Mesendoderm (in vitro differentiated cells): ENCODE data around the gene PPM1M.

Experiments
- DNase-seq: peaks from one replicate; pipeline ENCODE4 v3.0.0; 2013
- H2AK5ac ChIP-seq: 2 replicates; pipeline ENCODE4 v1.6.1; 2013; ENCODE audit warnings: low read length, inconsistent platforms
- H2BK120ac ChIP-seq: 2 replicates; pipeline ENCODE4 v1.6.1; 2013; ENCODE audit warnings: low read depth, mild to moderate bottlenecking, low read length, moderate library complexity, mixed read lengths
- H2BK15ac ChIP-seq: replicated peaks from 2 replicates; pipeline ENCODE4 v1.6.1; 2013; ENCODE audit warnings: low read depth, mild to moderate bottlenecking, moderate library complexity
- H2BK5ac ChIP-seq: 2 replicates; pipeline ENCODE4 v1.6.1; 2013; ENCODE audit warnings: low read length, inconsistent platforms
- H3K18ac ChIP-seq: 2 replicates; pipeline ENCODE4 v1.6.1; 2013; ENCODE audit warnings: mild to moderate bottlenecking, low read length, mixed read lengths
- H3K23ac ChIP-seq: one replicate; pipeline ENCODE4 v1.6.1; 2013; ENCODE audit warnings: low read length
- H3K27ac ChIP-seq: 2 replicates; pipeline ENCODE4 v1.5.1; 2013; ENCODE audit warnings: low read depth, mild to moderate bottlenecking, inconsistent platforms, low read length, moderate library complexity
- H3K27me3 ChIP-seq: 2 replicates; pipeline ENCODE4 v1.6.1; 2013; ENCODE audit warnings: low read length, control low read depth, mild to moderate bottlenecking, inconsistent platforms; ENCODE audit not compliant: insufficient read depth, poor library complexity
- H3K36me3 ChIP-seq: 2 replicates; pipeline ENCODE4 v1.6.1; 2013; ENCODE audit warnings: low read length, inconsistent platforms; ENCODE audit not compliant: control insufficient read depth, insufficient read depth
- H3K4ac ChIP-seq: one replicate; pipeline ENCODE4 v1.6.1; 2013; ENCODE audit warnings: low read depth, mild to moderate bottlenecking, low read length, moderate library complexity
- H3K4me1 ChIP-seq: 2 replicates; pipeline ENCODE4 v1.6.1; 2013; ENCODE audit warnings: low read depth, low read length, inconsistent platforms; ENCODE audit not compliant: control insufficient read depth
- H3K4me2 ChIP-seq: 2 replicates; pipeline ENCODE4 v1.6.1; 2013; ENCODE audit warnings: low read length
- H3K4me3 ChIP-seq: 2 replicates; pipeline ENCODE4 v1.5.1; 2013; ENCODE audit warnings: mild to moderate bottlenecking, low read length
- H3K56ac ChIP-seq: one replicate; pipeline ENCODE4 v1.6.1; 2013; ENCODE audit warnings: low read length
- H3K79me1 ChIP-seq: 2 replicates; pipeline ENCODE4 v1.6.1; 2013; ENCODE audit warnings: low read length, inconsistent platforms
- H3K79me2 ChIP-seq: 2 replicates; pipeline ENCODE4 v1.6.1; 2013; ENCODE audit warnings: mild to moderate bottlenecking, low read length; ENCODE audit not compliant: control insufficient read depth, insufficient read depth
- H3K9ac ChIP-seq: 2 replicates; pipeline ENCODE4 v1.6.1; 2013; ENCODE audit warnings: low read length, inconsistent platforms
- H4K5ac ChIP-seq: one replicate; pipeline ENCODE4 v1.6.1; 2013; ENCODE audit warnings: low read length
- H4K8ac ChIP-seq: one replicate; pipeline ENCODE4 v1.6.1; 2013; ENCODE audit warnings: low read depth, mild to moderate bottlenecking, control low read depth, low read length, moderate library complexity
- WGBS: extraction: QIAGEN DNeasy Blood & Tissue Kit; methylation state at CpG from one replicate; pipeline ENCODE4 v1.1.7; 2013; ENCODE audit warnings: low lambda C conversion rate, missing lambda C conversion rate; ENCODE audit not compliant: insufficient coverage; ENCODE audit errors: extremely low coverage; 5-methylcytosine and 5-hydroxymethylcytosine counted together

The PPM1M gene

GRCh38 chr3:52250122-52250521, 4.6 kb downstream of the PPM1M start:
- no peak overlapping the region for H3K9ac ChIP-seq
- no peak overlapping the region for H2AK5ac ChIP-seq
- no peaks in the 10 kb centered on the region for H3K27me3 ChIP-seq
- no peak overlapping the region for H3K4ac ChIP-seq
- H2BK120ac ChIP-seq = no peak overlapping the region
- H2BK15ac ChIP-seq = no peak overlapping the region
- H4K8ac ChIP-seq = no peak overlapping the region
- H3K4me1 ChIP-seq = peaks cover 2% of the 10 kb centered on the region
- DNase-seq = no peak
- H3K56ac ChIP-seq = no peak overlapping the region
- H3K4me2 ChIP-seq = no peak overlapping the region
- WGBS = no CpG with 5 or more reads among the region's 1 CpG
- H3K79me2 ChIP-seq = no peaks in the 10 kb centered on the region
- H3K79me1 ChIP-seq = no peaks in the 10 kb centered on the region
- H3K18ac ChIP-seq = no peak overlapping the region
- no peak overlapping the region for H4K5ac ChIP-seq
- no peak overlapping the region for H2BK5ac ChIP-seq
- no peak overlapping the region for H3K27ac ChIP-seq
- no peak overlapping the region for H3K23ac ChIP-seq
- no peak overlapping the region for H3K4me3 ChIP-seq
- peaks cover 6% of the 10 kb centered on the region for H3K36me3 ChIP-seq

DNA sequence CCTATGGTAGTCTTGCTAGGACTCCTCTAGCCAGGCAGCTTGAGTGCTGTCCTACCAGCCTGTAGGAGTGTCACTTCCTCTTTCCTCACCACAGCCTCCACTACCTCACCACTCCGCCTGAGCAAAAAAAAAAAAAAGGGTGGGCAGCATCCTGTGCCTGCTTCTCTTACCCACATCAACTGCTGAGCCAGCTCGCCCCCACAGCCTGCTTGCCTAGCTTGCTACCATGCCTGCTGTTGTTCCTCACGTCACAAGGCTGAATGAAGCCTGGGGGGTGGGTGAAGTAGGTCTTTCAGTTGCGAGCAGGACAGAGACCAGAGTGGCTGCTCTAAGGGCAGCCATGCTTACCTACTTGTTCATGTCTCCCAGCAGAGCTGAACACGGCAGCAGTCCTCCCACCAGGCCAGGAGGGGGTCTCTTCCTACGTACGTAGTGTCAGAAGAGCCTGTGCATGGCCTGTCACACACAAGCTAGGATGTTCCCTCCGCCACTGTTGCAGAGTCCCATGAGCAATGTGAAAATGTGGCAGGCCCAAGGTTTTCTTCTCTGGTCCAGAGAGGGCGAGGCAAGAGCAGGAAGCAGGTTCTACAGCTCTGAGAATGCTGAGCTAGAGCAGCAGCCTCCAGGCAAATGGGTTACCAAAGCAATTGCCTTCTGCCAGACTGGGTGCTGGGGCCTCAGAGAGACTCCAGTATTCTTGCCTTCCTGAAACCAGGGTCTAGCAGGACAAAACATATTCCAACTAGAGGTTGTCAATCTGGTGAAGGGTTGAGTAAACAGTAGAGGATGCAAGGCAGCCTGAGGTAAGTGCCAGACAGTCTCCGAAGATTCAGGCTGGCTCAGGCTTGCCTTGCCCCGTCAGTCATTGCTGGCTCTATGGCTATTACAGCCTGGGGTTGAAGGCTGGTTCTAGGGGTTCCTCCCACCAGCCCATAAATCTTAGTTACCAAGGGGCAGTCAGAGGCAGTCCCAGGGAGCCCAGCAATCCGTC, 8.1 kb downstream of the PPM1M start:
- Histone ChIP-seq H3K79me2 (no peaks in the 10 kb centered on the region), H4K5ac (no peak overlapping the region), H3K27me3 (no peaks in the 10 kb centered on the region), H3K4ac (no peak overlapping the region), H3K18ac (no peak overlapping the region), H3K9ac (no peak overlapping the region), H3K4me1 (no peaks in the 10 kb centered on the region), H2BK120ac (no peak overlapping the region), H3K79me1 (no peaks in the 10 kb centered on the region), H2BK5ac (no peak overlapping the region), H3K36me3 (peaks cover 15% of the 10 kb centered on the region), H3K23ac (no peak overlapping the region), H3K27ac (no peak overlapping the region), H3K56ac (no peak overlapping the region), H2AK5ac (no peak overlapping the region), H2BK15ac (no peak overlapping the region), H3K4me2 (no peak overlapping the region), H4K8ac (no peak overlapping the region), H3K4me3 (no peak overlapping the region)
- no CpG with 5 or more reads among the region's 12 CpGs for WGBS
- no peak for DNase-seq

- Histone ChIP-seq H2AK5ac (no peak overlapping the region), H2BK15ac (no peak overlapping the region), H3K4me1 (no peaks in the 10 kb centered on the region), H3K79me2 (no peaks in the 10 kb centered on the region), H3K4me3 (no peak overlapping the region), H4K8ac (no peak overlapping the region), H3K18ac (no peak overlapping the region), H3K79me1 (no peaks in the 10 kb centered on the region), H3K4ac (no peak overlapping the region), H3K4me2 (no peak overlapping the region), H3K36me3 (peaks cover 22% of the 10 kb centered on the region), H3K9ac (no peak overlapping the region), H3K23ac (no peak overlapping the region), H3K27me3 (no peaks in the 10 kb centered on the region), H4K5ac (no peak overlapping the region), H2BK5ac (no peak overlapping the region), H3K56ac (no peak overlapping the region), H2BK120ac (no peak overlapping the region), H3K27ac (no peak overlapping the region)
- no CpG with 5 or more reads among the region's 9 CpGs for whole genome bisulfite sequencing
- no peak for DNase-seq
Observed at GRCh38 chr3:52254608-52255007, 9.0 kb downstream of the PPM1M start.

- no peak overlapping the region for H3K9ac ChIP-seq
- no peak overlapping the region for H3K4me3 ChIP-seq
- no peak overlapping the region for H3K27ac ChIP-seq
- H3K27me3 ChIP-seq = no peaks in the 10 kb centered on the region
- no peak overlapping the region for H2BK5ac ChIP-seq
- H3K4me2 ChIP-seq = no peak overlapping the region
- H3K18ac ChIP-seq = no peak overlapping the region
- H3K23ac ChIP-seq = no peak overlapping the region
- no peak overlapping the region for H4K8ac ChIP-seq
- WGBS = no CpG with 5 or more reads among the region's 3 CpGs
- no peak for DNase-seq
- no peaks in the 10 kb centered on the region for H3K79me2 ChIP-seq
- no peak overlapping the region for H3K56ac ChIP-seq
- no peak overlapping the region for H2BK120ac ChIP-seq
- H3K79me1 ChIP-seq = no peaks in the 10 kb centered on the region
- H2AK5ac ChIP-seq = no peak overlapping the region
- H4K5ac ChIP-seq = no peak overlapping the region
- no peaks in the 10 kb centered on the region for H3K4me1 ChIP-seq
- peaks cover 23% of the 10 kb centered on the region for H3K36me3 ChIP-seq
- no peak overlapping the region for H3K4ac ChIP-seq
- H2BK15ac ChIP-seq = no peak overlapping the region
Observed at GRCh38 chr3:52256159-52256558, 10.6 kb downstream of the PPM1M start.

- no CpG with 5 or more reads among the region's 4 CpGs for WGBS
- H3K79me2 ChIP-seq = no peaks in the 10 kb centered on the region
- no peak overlapping the region for H4K5ac ChIP-seq
- H2AK5ac ChIP-seq = no peak overlapping the region
- DNase-seq = no peak
- no peaks in the 10 kb centered on the region for H3K79me1 ChIP-seq
- no peak overlapping the region for H3K4ac ChIP-seq
- no peak overlapping the region for H4K8ac ChIP-seq
- H3K4me1 ChIP-seq = no peaks in the 10 kb centered on the region
- no peak overlapping the region for H3K56ac ChIP-seq
- H3K27ac ChIP-seq = no peak overlapping the region
- no peak overlapping the region for H3K4me3 ChIP-seq
- no peak overlapping the region for H3K9ac ChIP-seq
- H2BK5ac ChIP-seq = no peak overlapping the region
- no peaks in the 10 kb centered on the region for H3K27me3 ChIP-seq
- H2BK15ac ChIP-seq = no peak overlapping the region
- no peak overlapping the region for H3K18ac ChIP-seq
- no peak overlapping the region for H3K23ac ChIP-seq
- peaks cover 23% of the 10 kb centered on the region for H3K36me3 ChIP-seq
- H2BK120ac ChIP-seq = no peak overlapping the region
- no peak overlapping the region for H3K4me2 ChIP-seq
Observed at GRCh38 chr3:52256622-52257021, 11.1 kb downstream of the PPM1M start.
